SK-N-SH (cell line): ENCODE results near the gene C21orf91.

Source experiments
- ELF1 ChIP-seq: IDR thresholded peaks from 2 replicates; pipeline ENCODE4 v1.4.0; 2012
- EP300 ChIP-seq, 2 experiments: IDR thresholded peaks; 2 replicates each; pipeline versions ENCODE4 v1.4.0 to v1.6.1; 2012; ENCODE audit warnings: borderline replicate concordance in 1 of 2, low read depth in 1 of 2, low read length in 1 of 2
- EZH2phosphoT487 ChIP-seq: fragments of 200-600 bp; sonication (generic); IDR thresholded peaks from 2 replicates; pipeline ENCODE4 v1.6.1; 2017; ENCODE audit warnings: low read depth, mixed run types, mild to moderate bottlenecking, antibody characterized with exemption, moderate library complexity, borderline replicate concordance
- JUND ChIP-seq: IDR thresholded peaks from 2 replicates; pipeline ENCODE4 v1.4.0; 2012
- POLR2AphosphoS5 ChIP-seq: IDR thresholded peaks from 2 replicates; pipeline ENCODE4 v1.6.1; 2012; ENCODE audit warnings: low read depth, low read length
- RAD21 ChIP-seq: IDR thresholded peaks from 2 replicates; pipeline ENCODE4 v1.6.1; 2012; ENCODE audit warnings: mild to moderate bottlenecking, low read length
- SIN3A ChIP-seq: IDR thresholded peaks from 2 replicates; pipeline ENCODE4 v1.6.1; 2012; ENCODE audit warnings: low read depth, mild to moderate bottlenecking, low read length, moderate library complexity, borderline replicate concordance
- SMC3 ChIP-seq: IDR thresholded peaks from 2 replicates; pipeline ENCODE4 v1.6.1; 2012; ENCODE audit warnings: low read depth, low read length, improper control_type of control experiment
- TCF12 ChIP-seq: IDR thresholded peaks from 2 replicates; pipeline ENCODE4 v1.4.0; 2012
- TF ChIP-seq, protein P1 (sequence below): fragments of 200-600 bp; sonication (generic); IDR thresholded peaks from 2 replicates; pipeline ENCODE4 v1.6.1; 2017; ENCODE audit warnings: antibody characterized with exemption, mild to moderate bottlenecking, moderate library complexity

GRCh38 chr21:17783003-17783402, 36.2 kb downstream of the C21orf91 start:
- TF ChIP-seq, protein P1, sequence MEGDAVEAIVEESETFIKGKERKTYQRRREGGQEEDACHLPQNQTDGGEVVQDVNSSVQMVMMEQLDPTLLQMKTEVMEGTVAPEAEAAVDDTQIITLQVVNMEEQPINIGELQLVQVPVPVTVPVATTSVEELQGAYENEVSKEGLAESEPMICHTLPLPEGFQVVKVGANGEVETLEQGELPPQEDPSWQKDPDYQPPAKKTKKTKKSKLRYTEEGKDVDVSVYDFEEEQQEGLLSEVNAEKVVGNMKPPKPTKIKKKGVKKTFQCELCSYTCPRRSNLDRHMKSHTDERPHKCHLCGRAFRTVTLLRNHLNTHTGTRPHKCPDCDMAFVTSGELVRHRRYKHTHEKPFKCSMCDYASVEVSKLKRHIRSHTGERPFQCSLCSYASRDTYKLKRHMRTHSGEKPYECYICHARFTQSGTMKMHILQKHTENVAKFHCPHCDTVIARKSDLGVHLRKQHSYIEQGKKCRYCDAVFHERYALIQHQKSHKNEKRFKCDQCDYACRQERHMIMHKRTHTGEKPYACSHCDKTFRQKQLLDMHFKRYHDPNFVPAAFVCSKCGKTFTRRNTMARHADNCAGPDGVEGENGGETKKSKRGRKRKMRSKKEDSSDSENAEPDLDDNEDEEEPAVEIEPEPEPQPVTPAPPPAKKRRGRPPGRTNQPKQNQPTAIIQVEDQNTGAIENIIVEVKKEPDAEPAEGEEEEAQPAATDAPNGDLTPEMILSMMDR: no peak
- TF ChIP-seq EZH2phosphoT487: no peak
- no peak for TF ChIP-seq SIN3A
- no peak for TF ChIP-seq RAD21
- TF ChIP-seq POLR2AphosphoS5: no peak
- TF ChIP-seq SMC3: no peak
- TF ChIP-seq JUND: no peak
- no peak for TF ChIP-seq ELF1
- TF ChIP-seq EP300 (IDR thresholded peaks at IDR 0.05; ENCODE audit: borderline replicate concordance in 1 of 2, low read depth in 1 of 2, low read length in 1 of 2): no peak
- no peak for TF ChIP-seq TCF12
